ENCODE data around the gene TOPAZ1. TPM values are rescaled to one million over a fixed set of nuclear protein-coding genes. Genes with fewer than 3 reads are reported as not detected.

Gene TOPAZ1
- total RNA-seq (ENCODE audit: low replicate concordance), result not detected in 2 replicates
- long read RNA-seq, result 0 reads

GRCh38 chr3:44241706-44242105 is at the start of gene TOPAZ1:
Gene TOPAZ1, plus strand, starts transcription at chr3:44241886. Its CDS starts 168 bp downstream, at chr3:44242054.
- H3K36me3 Mint-ChIP-seq, result no peaks in the 10 kb centered on the region
- no peak for TF ChIP-seq CTCF (conservative IDR thresholded peaks at IDR 0.05)
- DNase-seq (ENCODE audit: extremely low spot score, unreplicated experiment), result no peak
- H3K4me1 Mint-ChIP-seq (ENCODE audit: unreplicated experiment), result no peaks in the 10 kb centered on the region
- peaks cover 10% of the 10 kb centered on the region for H3K9me3 Mint-ChIP-seq
- H3K27me3 Mint-ChIP-seq, result peaks cover 17% of the 10 kb centered on the region
- no peak within 1 kb of the TSS for H3K27ac Mint-ChIP-seq
- no peak within 1 kb of the TSS for H3K4me3 Mint-ChIP-seq

GRCh38 chr3:44198284-44199269 is 43.1 kb upstream of the TOPAZ1 start:
- no peaks in the 10 kb centered on the region for H3K36me3 Mint-ChIP-seq
- TF ChIP-seq CTCF (conservative IDR thresholded peaks at IDR 0.05), result peak; percentile 92
- H3K27ac Mint-ChIP-seq, result no peak overlapping the region
- H3K4me3 Mint-ChIP-seq, result no peak overlapping the region
- DNase-seq (ENCODE audit: extremely low spot score, unreplicated experiment), result no peak
- peaks cover 35% of the 10 kb centered on the region for H3K27me3 Mint-ChIP-seq
- H3K9me3 Mint-ChIP-seq, result no peaks in the 10 kb centered on the region
- no peaks in the 10 kb centered on the region for H3K4me1 Mint-ChIP-seq (ENCODE audit: unreplicated experiment)

GRCh38 chr3:44206261-44206660 is 35.4 kb upstream of the TOPAZ1 start:
- peaks cover 44% of the 10 kb centered on the region for H3K27me3 Mint-ChIP-seq
- no peaks in the 10 kb centered on the region for H3K36me3 Mint-ChIP-seq
- no peak for TF ChIP-seq CTCF (conservative IDR thresholded peaks at IDR 0.05)
- no peak overlapping the region for H3K4me3 Mint-ChIP-seq
- H3K4me1 Mint-ChIP-seq (ENCODE audit: unreplicated experiment), result no peaks in the 10 kb centered on the region
- H3K27ac Mint-ChIP-seq, result no peak overlapping the region
- H3K9me3 Mint-ChIP-seq, result no peaks in the 10 kb centered on the region
- no peak for DNase-seq (ENCODE audit: extremely low spot score, unreplicated experiment)

GRCh38 chr3:44206862-44207652 is 34.6 kb upstream of the TOPAZ1 start:
- H3K36me3 Mint-ChIP-seq, result no peaks in the 10 kb centered on the region
- no peak for DNase-seq (ENCODE audit: extremely low spot score, unreplicated experiment)
- H3K4me3 Mint-ChIP-seq, result no peak overlapping the region
- no peak for TF ChIP-seq CTCF (conservative IDR thresholded peaks at IDR 0.05)
- no peak overlapping the region for H3K27ac Mint-ChIP-seq
- no peaks in the 10 kb centered on the region for H3K9me3 Mint-ChIP-seq
- H3K4me1 Mint-ChIP-seq (ENCODE audit: unreplicated experiment), result no peaks in the 10 kb centered on the region
- peaks cover 36% of the 10 kb centered on the region for H3K27me3 Mint-ChIP-seq

GRCh38 chr3:44208086-44208485 is 33.6 kb upstream of the TOPAZ1 start:
- H3K27me3 Mint-ChIP-seq, result peaks cover 34% of the 10 kb centered on the region

More at GRCh38 chr3:44208086-44208485, 33.6 kb upstream of the TOPAZ1 start:
- no peak overlapping the region for H3K27ac Mint-ChIP-seq
- no peak overlapping the region for H3K4me3 Mint-ChIP-seq
- H3K9me3 Mint-ChIP-seq, result no peaks in the 10 kb centered on the region
- H3K4me1 Mint-ChIP-seq (ENCODE audit: unreplicated experiment), result no peaks in the 10 kb centered on the region
- H3K36me3 Mint-ChIP-seq, result no peaks in the 10 kb centered on the region
- no peak for TF ChIP-seq CTCF (conservative IDR thresholded peaks at IDR 0.05)
- no peak for DNase-seq (ENCODE audit: extremely low spot score, unreplicated experiment)

All from type B pancreatic cell (in vitro differentiated cells).